Fibroblast of mammary gland (primary cell): Measurements from ENCODE around the gene ATP10B.

Experiments used
- DNase-seq: peaks from one replicate; pipeline ENCODE4 v3.0.0-alpha.2; 2010; ENCODE audit warnings: low read depth
- H3K4me3 ChIP-seq: 2 replicates; pipeline ENCODE4 v1.5.1; 2011; ENCODE audit warnings: low read depth, mild to moderate bottlenecking, low read length, moderate library complexity; ENCODE audit not compliant: control insufficient read depth
- TF ChIP-seq, protein P1 (sequence below): conservative IDR thresholded peaks from 2 replicates; pipeline ENCODE4 v1.5.1; 2011; ENCODE audit warnings: low read depth, low read length, inconsistent platforms; ENCODE audit not compliant: control insufficient read depth, insufficient read depth

Gene ATP10B

DNA sequence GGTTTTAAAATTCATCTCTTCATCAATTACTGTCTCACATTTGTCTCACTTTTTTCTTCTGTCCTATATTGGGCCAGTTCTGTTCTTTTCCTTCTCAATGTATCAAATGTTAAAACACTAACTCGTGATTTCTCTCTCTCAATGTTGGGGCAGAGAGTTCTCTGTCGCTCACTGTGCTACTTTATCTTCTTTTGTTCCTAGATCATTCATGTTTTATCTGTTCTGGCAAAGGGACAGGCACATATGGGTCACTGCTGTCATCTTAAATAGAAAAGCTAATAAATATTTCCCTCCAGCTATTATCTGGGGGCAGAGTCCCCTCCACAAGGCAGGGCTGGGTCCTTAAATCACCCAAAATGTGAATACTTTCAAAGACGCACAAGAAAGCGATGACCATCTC, 216.3 kb downstream of the ATP10B start:
- TF ChIP-seq, protein P1, sequence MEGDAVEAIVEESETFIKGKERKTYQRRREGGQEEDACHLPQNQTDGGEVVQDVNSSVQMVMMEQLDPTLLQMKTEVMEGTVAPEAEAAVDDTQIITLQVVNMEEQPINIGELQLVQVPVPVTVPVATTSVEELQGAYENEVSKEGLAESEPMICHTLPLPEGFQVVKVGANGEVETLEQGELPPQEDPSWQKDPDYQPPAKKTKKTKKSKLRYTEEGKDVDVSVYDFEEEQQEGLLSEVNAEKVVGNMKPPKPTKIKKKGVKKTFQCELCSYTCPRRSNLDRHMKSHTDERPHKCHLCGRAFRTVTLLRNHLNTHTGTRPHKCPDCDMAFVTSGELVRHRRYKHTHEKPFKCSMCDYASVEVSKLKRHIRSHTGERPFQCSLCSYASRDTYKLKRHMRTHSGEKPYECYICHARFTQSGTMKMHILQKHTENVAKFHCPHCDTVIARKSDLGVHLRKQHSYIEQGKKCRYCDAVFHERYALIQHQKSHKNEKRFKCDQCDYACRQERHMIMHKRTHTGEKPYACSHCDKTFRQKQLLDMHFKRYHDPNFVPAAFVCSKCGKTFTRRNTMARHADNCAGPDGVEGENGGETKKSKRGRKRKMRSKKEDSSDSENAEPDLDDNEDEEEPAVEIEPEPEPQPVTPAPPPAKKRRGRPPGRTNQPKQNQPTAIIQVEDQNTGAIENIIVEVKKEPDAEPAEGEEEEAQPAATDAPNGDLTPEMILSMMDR, result no peak
- DNase-seq, result no peak
- H3K4me3 ChIP-seq, result no peak overlapping the region

DNA sequence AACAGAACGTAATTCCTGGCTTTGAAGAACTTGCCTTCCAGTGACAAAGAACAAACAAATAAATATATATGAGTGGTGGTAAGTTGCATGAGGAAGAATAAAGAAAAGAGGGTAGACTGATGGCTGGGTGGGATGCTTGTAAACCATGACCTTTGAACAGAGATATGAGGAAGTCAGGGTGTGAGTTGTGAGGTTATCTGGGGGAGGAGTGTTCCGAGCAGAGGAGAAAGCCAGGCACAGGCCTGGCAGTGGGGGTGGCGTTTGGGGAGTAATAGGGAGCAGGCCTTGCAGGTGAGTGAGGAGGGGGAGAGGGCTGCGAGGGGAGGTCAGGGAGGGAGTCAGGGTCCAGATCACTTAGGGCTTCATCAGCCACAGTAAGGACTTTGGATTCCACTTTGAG, 217.0 kb downstream of the ATP10B start:
- H3K4me3 ChIP-seq, result no peak overlapping the region
- TF ChIP-seq, protein P1, result no peak
- DNase-seq, result no peak

DNA sequence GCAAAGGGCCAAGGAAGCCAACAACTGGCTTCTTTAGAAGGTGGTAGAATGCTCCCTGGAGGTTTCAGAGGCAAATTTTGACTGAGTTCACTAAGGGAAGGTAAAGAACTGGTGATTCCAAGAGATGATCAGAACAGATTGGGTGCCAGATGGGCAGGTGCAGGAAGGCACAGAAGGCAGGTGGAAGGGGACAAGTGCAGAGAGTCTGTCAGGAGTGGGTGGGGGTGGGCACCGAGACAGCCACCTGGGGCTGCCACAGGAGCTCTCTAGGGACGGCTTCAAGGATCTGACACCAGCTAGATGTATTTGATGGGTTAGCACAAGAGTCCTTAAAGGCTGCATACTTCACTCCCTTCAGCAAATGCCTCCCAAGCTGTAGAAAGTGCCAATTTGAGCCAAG, 223.0 kb downstream of the ATP10B start:
- no peak overlapping the region for H3K4me3 ChIP-seq
- no peak for DNase-seq
- TF ChIP-seq, protein P1, result no peak

DNA sequence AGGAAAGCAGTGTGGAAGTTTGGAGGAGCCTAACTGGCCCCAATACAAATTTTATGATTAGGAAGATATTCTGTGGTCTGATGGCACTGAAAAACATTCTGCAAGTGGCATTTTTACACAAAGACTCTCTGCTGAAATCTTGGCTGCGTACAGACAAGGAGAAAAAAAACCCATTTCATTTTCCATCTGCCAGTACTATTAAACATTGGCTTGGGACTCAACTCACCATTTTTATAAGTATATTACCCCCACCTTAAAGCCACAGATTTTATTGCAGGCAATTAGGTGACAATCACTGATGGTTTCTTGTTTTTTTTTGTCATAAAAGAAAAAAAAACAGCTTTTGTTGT, 223.4 kb downstream of the ATP10B start:
- no peak for DNase-seq
- TF ChIP-seq, protein P1, result no peak
- H3K4me3 ChIP-seq, result no peak overlapping the region

DNA sequence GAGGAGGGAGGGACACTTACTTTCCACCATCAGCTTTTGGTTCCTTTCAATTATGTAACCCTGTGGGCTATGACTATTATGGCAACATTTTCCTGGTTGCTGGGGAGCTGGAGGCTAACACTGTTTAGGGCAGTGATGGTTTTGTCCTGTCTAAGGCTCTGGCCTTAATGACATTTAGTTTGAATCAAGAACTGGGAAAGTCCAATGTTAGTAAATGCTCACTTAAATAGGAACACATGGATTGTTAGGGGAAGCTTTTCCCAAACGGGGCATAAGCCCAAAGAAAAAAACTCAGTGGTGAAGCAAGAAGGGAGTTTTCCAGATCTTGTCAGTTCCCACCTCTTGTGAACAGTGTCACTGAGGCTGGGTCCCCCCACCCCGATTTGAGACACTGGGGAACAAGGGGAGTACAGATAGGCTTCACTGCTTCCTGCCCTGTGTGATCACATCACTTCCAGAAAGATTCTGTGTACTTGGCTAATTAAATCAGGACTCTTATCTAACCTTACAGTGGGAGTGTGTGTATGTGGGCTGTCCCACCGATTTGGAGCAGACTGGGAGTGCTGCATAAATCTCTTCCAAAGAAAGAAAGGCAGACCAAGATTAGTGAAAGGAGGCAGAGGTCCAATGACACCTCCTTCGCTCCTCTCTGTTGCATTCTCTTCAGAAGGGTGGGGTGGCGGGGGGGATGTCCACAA, 223.9 kb downstream of the ATP10B start:
- no peak for DNase-seq
- no peak overlapping the region for H3K4me3 ChIP-seq
- TF ChIP-seq, protein P1, result no peak

DNA sequence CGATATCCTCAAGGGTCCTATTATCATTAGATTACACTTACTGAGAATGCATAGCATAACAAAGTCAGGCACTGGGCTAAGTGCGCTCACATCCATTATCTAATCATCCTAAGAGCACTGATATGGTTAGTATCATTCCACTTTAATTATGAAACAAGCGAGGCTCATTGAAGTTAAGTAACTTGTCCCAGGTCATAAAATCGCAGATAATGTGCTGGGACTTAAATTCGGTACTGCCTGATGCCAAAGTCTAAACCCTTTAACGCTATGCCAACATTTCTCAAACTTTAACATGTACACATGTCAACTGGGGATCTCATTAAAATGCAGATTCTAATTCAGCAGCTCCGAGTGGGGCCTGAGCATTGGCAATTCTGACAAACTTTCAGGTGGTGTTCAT, 225.7 kb downstream of the ATP10B start:
- TF ChIP-seq, protein P1, result no peak
- DNase-seq, result no peak
- no peak overlapping the region for H3K4me3 ChIP-seq

DNA sequence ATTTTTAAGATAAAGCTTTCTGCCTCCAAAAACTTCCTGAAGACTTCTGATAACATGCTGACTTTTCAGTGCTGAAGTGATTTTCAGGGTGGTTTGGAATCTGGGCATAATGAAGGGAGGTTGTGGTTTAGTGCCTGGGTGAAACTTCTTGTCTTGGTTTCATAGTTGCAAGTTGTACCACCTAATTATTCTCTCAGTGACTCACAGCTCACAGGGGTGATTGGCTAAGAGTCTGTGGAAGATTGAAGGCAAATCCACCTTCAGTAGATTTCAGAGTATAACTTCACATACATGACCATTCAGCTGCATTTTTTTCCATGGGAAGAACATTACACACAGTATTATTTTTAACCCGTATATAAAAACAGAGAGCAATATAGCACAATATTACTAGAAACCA, 230.5 kb downstream of the ATP10B start:
- DNase-seq, result no peak
- TF ChIP-seq, protein P1, result no peak

More for the DNA sequence above, 230.5 kb downstream of the ATP10B start:
- no peak overlapping the region for H3K4me3 ChIP-seq
